Neural crest cell (in vitro differentiated cells): ENCODE results near the gene CEPT1. TPM values are rescaled to one million over a fixed set of nuclear protein-coding genes. Genes with fewer than 3 reads are reported as not detected.

Source experiments
- DNase-seq: peaks from one replicate; pipeline ENCODE4 v3.0.0; 2021; ENCODE audit warnings: low read depth, mixed read lengths, low spot score
- H3K27ac Mint-ChIP-seq: one replicate; pipeline ENCODE4 v1.8.0; 2021; ENCODE audit warnings: mild to moderate bottlenecking, mixed read lengths; ENCODE audit not compliant: unreplicated experiment
- H3K27me3 Mint-ChIP-seq: 2 replicates; pipeline ENCODE4 v1.8.0; 2021; ENCODE audit warnings: low read depth, mild to moderate bottlenecking, mixed read lengths
- H3K36me3 Mint-ChIP-seq: 2 replicates; pipeline ENCODE4 v1.8.0; 2021; ENCODE audit warnings: low read depth, mild to moderate bottlenecking, mixed read lengths
- H3K4me1 Mint-ChIP-seq: 2 replicates; pipeline ENCODE4 v1.8.0; 2021; ENCODE audit warnings: mixed read lengths
- H3K4me3 Mint-ChIP-seq: one replicate; pipeline ENCODE4 v1.8.0; 2021; ENCODE audit warnings: mild to moderate bottlenecking, mixed read lengths
- H3K9me3 Mint-ChIP-seq: 2 replicates; pipeline ENCODE4 v1.8.0; 2021; ENCODE audit warnings: mixed read lengths
- CTCF ChIP-seq: fragments of 200-600 bp; sonication (generic); conservative IDR thresholded peaks from 2 replicates; pipeline ENCODE4 v1.5.0; 2021; ENCODE audit warnings: antibody characterized with exemption, mild to moderate bottlenecking
- total RNA-seq: library from RNA; stranded (reverse); gene quantifications from 2 replicates; pipeline ENCODE4 v1.2.1, GENCODE V29; 2021

CEPT1 gene
- total RNA-seq, 1 donor from 2014 or later = 27.3 TPM

- no peak for DNase-seq
- no peaks in the 10 kb centered on the region for H3K4me1 Mint-ChIP-seq
- no peak overlapping the region for H3K27ac Mint-ChIP-seq
- peaks cover 8% of the 10 kb centered on the region for H3K36me3 Mint-ChIP-seq
- no peak overlapping the region for H3K4me3 Mint-ChIP-seq
- H3K27me3 Mint-ChIP-seq = no peaks in the 10 kb centered on the region
- no peaks in the 10 kb centered on the region for H3K9me3 Mint-ChIP-seq
- TF ChIP-seq CTCF = no peak
These were observed 10.6 kb upstream of the CEPT1 start for GRCh38 chr1:111129376-111129775.

GRCh38 chr1:111131693-111132092, 8.3 kb upstream of the CEPT1 start:
- no peak overlapping the region for H3K4me3 Mint-ChIP-seq
- H3K27ac Mint-ChIP-seq = no peak overlapping the region
- TF ChIP-seq CTCF = no peak
- no peaks in the 10 kb centered on the region for H3K4me1 Mint-ChIP-seq
- H3K36me3 Mint-ChIP-seq = peaks cover 5% of the 10 kb centered on the region
- no peak for DNase-seq
- H3K9me3 Mint-ChIP-seq = no peaks in the 10 kb centered on the region
- no peaks in the 10 kb centered on the region for H3K27me3 Mint-ChIP-seq

GRCh38 chr1:111133866-111134265, 6.2 kb upstream of the CEPT1 start:
- no peak for DNase-seq
- no peak overlapping the region for H3K27ac Mint-ChIP-seq
- H3K27me3 Mint-ChIP-seq = no peaks in the 10 kb centered on the region
- no peaks in the 10 kb centered on the region for H3K36me3 Mint-ChIP-seq
- no peak for TF ChIP-seq CTCF
- no peak overlapping the region for H3K4me3 Mint-ChIP-seq
- H3K4me1 Mint-ChIP-seq = peaks cover 10% of the 10 kb centered on the region
- H3K9me3 Mint-ChIP-seq = no peaks in the 10 kb centered on the region

- peak overlapping the region; percentile 96 for H3K27ac Mint-ChIP-seq
- peaks cover 32% of the 10 kb centered on the region for H3K4me1 Mint-ChIP-seq
- H3K36me3 Mint-ChIP-seq = no peaks in the 10 kb centered on the region
- peak overlapping the region; percentile 99 for H3K4me3 Mint-ChIP-seq
- H3K9me3 Mint-ChIP-seq = no peaks in the 10 kb centered on the region
- DNase-seq = peak; percentile 40
- H3K27me3 Mint-ChIP-seq = no peaks in the 10 kb centered on the region
- no peak for TF ChIP-seq CTCF
These were observed 583 bp upstream of the CEPT1 start for GRCh38 chr1:111139324-111139955.

GRCh38 chr1:111140680-111140967, 601 bp downstream of the CEPT1 start:
- no peaks in the 10 kb centered on the region for H3K9me3 Mint-ChIP-seq
- peak overlapping the region; percentile 99 for H3K4me3 Mint-ChIP-seq
- no peaks in the 10 kb centered on the region for H3K36me3 Mint-ChIP-seq
- DNase-seq = no peak
- TF ChIP-seq CTCF = no peak
- H3K27me3 Mint-ChIP-seq = no peaks in the 10 kb centered on the region
- H3K27ac Mint-ChIP-seq = peak overlapping the region; percentile 68
- H3K4me1 Mint-ChIP-seq = peaks cover 32% of the 10 kb centered on the region
